Measurements from ENCODE around the gene GABBR2.
"Not testable (repeated sequence)": the region's sequence is repeated elsewhere in the genome, so short reads cannot be mapped to it uniquely, and the experiment has no call there.

GABBR2 gene

GRCh38 chr9:98536542-98537173 lies 172.1 kb downstream of the GABBR2 start:
- DNase-seq: no peak

- no peak for DNase-seq
Observed at GRCh38 chr9:98533866-98534265, 174.9 kb downstream of the GABBR2 start.

DNA sequence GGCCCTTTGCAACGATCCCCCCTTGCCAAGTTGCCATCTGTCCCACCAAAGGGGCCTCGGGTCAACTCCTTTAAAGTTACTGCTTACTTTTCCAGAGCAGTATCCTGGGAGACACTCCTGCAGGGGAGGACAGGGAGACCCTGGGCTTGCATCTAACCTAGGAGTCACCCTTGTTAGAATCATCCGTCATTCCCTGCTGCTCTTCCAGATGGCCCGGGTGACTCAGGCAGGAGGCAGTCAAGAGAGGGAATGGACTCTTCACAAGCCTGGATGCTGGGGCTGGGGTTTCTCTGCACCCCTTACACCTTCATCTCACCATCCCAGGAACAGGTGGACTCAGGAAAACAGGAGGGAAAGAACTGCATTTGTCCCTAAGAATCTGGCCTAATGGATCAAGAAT lies 175.6 kb downstream of the GABBR2 start:
- no peak for DNase-seq

GRCh38 chr9:98532574-98532973 lies 176.2 kb downstream of the GABBR2 start:
- no peak for DNase-seq

GRCh38 chr9:98532147-98532546 lies 176.6 kb downstream of the GABBR2 start:
- DNase-seq: no peak

DNA sequence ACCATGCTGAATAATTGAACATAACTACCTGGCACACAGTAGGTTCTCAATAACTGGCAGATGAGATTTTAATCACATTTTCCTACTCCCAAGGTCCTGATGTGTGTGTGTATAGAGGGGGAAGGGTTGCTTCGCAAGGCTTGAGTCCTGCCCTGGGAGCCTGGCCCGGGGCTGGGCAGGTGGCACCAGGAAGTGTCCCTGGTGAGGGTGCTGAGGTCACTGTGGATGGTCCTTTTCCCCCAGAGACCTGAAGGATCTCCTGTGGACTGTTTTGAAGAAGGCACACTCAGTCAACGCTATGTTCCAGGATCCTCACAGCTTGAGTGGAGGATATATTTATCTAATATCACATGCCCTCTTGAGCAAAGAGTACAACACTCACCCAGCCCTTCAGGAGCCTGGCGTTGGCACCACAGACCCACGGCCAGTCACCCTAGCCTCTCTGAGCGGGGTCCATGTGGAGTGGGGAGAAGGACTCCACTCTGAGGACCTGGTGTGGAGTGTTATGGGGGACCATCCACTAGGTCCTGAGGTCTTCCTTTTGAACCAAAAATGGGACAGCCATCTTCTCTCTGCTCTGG lies 177.8 kb downstream of the GABBR2 start:
- no peak for DNase-seq

- no peak for DNase-seq
Observed at GRCh38 chr9:98530275-98530674, 178.5 kb downstream of the GABBR2 start.

DNA sequence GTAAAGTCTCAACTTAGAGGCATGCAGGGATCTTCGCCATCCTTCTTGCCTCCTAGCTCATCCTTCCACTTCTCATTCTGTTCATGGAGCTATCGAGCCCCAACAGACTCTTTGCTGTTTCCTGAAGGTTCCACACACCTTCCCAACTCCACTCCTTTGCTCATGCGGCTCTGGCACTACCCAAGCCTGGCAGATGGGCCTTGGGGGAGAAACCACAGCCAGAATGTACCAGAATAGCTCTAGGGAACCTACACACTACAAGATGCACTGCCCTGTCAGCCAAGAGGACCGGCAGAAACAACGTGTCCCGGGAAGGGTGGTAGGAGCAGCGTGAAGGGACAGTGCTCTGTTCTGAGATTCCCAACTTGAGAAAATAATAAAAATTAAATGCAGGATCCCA lies 178.9 kb downstream of the GABBR2 start:
- DNase-seq: no peak

DNA sequence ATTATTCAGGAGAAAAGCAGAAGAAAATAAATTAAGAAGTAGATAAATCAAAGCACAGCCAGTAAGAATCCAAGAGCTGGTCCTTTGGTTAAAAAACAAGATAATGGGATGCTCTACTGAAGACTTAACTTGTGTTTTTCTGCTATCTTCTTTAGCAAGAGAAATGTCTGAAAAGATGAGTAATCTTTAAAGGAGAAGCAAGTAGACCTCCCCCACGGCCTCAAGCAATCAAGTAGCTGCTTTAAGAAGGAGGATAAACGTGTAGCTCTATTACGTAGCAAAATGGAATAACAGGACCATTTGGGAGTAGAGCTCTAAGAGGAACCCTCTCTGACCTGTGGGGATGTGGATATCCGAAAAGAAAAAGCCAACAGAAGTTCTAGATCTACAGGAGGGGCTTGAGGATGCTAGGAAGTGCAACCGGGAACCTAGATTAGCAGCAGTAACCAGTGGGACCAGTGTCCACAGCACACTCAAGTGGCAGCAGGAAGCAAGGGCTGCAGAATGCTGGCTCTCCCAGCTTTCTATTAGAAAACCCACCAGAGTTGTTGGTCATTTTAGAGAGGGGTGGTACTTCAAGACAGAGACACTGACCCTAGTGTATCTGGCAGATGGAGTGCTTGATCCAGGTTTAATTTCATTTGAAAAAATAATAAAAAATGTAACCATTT lies 185.4 kb downstream of the GABBR2 start:
- no peak for DNase-seq

DNA sequence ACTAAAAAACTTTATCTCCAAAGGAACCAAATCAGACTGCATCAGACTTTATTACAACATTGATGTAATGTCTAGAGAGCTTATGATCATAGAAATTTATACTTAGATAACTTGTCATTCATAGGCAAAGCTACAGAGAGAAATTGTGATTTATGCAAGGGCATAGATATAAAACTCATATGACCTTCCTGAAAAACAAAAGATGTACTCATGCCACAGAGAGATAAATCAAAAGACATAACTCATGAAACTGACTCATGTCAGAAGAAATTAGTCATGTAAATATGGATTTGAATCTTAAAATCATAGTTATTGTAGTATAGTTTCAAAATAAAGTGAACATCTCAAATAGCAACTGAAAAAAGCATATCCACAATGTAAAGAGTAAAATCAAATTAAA lies 186.2 kb downstream of the GABBR2 start:
- no peak for DNase-seq

GRCh38 chr9:98521141-98521540 lies 187.6 kb downstream of the GABBR2 start:
- DNase-seq: no peak

- DNase-seq: no peak
Observed at GRCh38 chr9:98520221-98520960, 188.3 kb downstream of the GABBR2 start.

DNA sequence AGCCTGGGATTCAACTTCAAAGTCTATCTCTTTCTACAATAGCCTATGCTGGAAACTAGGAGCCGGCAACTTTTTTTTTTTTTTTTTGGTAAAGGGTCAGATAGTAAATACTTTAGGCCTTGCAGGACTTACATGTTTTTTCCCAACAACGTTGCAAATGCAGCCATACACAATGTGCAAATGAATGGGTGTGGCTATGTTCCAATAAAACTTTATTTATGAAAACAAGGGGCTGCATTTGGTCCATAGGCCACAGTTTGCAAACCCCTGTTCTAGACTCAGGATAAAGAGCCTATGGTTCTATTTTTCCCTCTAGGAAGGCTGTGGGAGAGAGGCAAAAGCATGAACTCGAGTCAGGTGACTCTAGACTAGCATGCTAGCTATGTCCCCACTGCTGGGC lies 189.1 kb downstream of the GABBR2 start:
- no peak for DNase-seq

DNA sequence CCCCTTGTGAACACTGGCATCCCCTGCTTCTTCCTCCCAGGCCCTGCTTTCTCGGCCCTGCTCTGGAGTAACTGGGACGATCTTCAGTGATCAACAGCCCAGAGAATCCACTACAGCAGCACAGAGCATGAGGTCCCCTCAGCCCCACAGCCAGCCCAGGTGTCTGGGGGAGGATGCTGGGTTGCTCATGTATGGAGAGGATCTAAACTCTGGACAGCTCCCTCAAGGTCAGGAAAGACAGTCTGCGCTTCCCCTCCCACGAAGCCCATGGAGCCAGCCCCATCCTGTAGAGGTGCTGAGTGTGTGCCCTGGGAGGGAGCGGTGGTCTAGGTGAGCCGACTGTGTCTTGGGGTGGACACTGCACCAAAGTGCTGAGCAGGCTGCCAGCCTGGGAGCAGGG lies 190.2 kb downstream of the GABBR2 start:
- DNase-seq: no peak

GRCh38 chr9:98517761-98518160 lies 191.0 kb downstream of the GABBR2 start:
- no peak for DNase-seq

DNA sequence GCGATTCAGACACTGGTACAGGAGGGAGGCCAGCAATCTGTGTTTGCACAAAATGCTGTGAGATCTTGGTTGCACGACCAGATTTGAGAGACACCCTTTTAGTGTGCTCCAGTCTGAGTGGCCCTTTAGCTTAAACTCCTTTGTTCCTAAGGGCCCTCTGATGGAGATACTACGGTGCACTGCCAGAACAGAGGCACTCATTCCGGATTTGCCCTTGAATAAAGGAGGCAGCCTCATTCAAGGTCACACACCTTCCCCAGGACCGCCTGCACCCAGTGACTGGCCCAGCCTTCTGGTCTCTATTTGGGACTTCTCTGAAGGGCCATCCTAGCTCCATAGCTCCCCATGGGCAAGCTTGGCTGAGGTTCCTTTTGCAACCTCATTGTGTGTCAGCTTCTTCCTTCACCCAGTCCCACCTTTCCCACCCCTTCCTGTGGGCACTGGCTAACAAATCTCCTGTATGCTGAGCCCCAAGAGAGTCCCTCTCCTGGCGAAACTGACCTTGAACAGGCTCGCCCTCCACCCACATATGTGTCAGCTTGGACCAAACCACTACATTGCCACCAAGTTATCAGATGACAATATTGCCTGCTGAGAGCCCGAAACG lies 191.7 kb downstream of the GABBR2 start:
- no peak for DNase-seq

DNA sequence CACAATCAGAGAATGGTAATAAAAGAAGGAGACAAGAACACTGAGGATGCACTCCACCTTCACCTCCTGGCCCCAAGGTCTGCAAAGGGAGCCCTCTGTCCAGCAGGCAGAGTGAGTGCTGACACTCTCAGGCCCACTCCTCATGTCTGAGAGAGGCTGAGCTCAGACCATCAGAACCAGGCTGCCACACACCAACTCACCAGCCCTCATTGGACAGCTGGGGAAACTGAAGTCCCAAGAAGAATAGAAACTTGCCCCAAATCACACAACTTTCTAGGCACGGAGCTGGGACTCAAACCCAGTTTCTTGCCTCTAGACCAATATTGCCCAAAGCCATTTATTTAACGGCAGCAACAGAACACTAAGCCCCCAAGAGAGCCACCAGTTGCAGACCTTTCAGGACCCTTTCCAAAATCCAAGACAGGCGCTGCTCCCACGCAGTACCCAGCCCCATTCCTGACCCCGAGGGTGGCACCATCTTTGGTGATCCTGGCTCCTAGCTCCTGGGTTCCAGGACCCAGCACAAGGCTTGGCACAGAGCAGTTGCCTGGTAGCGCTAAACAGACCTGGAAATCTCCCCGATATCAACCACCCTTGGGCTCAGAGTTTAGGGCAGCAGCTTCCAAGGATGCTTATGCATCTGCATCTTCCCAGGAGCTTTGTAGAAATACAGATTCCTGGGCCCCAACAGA lies 192.4 kb downstream of the GABBR2 start:
- DNase-seq: no peak

DNA sequence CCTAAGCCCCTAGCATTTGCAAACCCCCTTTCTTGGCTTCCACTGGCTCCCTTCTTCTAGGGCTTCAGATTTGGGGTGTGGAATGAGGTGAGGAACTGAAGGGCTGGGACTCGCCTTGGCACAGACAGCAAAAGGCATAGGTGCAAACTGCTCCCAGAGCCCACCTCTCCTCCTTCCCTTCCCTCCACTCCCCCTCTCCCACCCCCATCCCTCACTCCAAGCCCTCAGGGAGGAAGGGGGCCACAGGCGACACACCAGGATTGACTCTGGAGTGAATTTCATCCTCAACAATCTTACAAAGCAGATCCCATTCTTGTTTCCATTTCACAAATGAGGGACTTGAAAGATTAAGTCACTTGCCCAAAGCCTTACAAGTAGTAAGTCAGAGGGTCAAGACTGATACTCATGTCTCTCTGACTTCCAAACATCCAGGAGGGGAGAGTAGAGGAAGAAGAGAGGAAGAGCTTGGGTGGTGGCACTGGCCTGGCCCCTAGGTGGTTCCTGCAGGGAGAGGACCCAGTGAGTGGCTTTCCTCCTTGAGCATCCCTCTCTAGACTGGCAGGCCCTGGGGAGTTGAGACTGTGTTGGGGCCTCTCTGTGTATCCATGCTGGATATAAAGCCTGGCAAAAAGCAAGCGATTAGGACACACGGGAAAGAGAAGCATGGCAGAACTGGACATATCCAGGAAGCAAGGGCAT lies 193.1 kb downstream of the GABBR2 start:
- no peak for DNase-seq

DNA sequence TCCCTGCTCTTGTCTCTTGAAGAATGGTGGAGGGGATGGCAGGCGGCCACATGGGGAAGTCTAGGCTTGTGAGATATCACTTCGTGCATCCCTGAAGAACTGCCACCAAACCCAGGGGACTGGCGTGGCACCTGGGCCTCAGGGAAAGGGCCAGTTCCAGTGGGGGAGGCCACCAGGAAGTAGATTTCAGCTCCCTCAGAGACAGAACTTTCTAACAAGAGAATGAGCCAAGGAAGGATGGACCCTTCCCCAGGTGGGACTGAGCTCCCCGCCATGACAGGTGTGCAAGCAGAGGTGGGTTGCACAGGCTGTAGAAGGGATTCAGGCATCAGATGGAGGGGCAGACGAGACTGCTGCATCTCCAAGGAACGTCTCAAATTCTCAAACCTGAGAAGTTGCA lies 193.9 kb downstream of the GABBR2 start:
- no peak for DNase-seq

DNA sequence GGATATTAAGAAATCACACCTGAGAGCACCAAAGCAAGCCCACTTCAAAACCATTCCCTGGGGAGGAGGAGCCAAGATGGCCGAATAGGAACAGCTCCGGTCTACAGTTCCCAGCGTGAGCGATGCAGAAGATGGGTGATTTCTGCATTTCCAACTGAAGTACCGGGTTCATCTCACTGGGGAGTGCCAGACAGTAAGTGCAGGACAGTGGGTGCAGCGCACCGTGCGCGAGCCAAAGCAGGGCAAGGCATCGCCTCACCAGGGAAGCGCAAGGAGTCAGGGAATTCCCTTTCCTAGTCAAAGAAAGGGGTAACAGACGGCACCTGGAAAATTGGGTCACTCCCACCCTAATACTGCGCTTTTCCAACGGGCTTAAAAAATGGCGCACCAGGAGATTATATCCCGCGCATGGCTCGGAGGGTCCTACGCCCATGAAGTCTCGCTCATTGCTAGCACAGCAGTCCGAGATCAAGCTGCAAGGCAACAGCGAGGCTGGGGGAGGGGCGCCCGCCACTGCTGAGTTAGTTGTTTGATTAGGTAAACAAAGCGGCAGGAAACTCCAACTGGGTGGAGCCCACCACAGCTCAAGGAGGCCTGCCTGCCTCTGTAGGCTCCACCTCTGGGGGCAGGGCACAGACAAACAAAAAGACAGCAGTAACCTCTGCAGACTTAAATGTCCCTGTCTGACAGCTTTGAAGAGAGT lies 200.4 kb downstream of the GABBR2 start:
- DNase-seq: not testable (repeated sequence)

GRCh38 chr9:98506422-98507054 lies 202.2 kb downstream of the GABBR2 start:
- no peak for DNase-seq
